ENCODE results near the gene EPB41L4B. TPM values are rescaled to one million over a fixed set of nuclear protein-coding genes. Genes with fewer than 3 reads are reported as not detected.
A peak's percentile ranks its signal among the peaks of the same experiment; 100 is the strongest.

Gene EPB41L4B
- total RNA-seq, 1 donor from 2014 or later = 3.7 TPM

DNA sequence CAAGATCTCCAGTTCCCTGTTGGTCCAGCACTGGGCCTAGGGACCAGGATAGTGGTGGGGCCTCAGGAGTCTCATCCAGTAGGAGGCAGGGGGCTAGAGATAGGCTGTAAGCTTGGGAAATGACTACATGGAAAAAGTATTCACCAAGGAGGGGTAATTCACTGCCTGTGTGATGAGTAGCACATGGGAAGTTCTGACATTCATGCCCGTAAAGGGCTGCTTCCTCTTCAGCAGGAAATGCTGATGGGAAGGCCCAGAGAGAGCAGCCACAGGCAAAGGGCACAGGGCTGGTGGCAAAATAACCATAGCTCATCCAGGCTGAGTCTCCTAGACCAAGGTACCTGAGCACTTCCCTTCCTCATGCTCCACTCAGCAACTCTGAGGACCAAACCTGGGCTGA lies 130.7 kb downstream of the EPB41L4B start:
- H3K4me1 Mint-ChIP-seq (ENCODE audit: low read depth) = no peaks in the 10 kb centered on the region
- no peaks in the 10 kb centered on the region for H3K27me3 Mint-ChIP-seq (ENCODE audit: low read depth)
- H3K4me3 Mint-ChIP-seq (ENCODE audit: unreplicated experiment) = no peak overlapping the region
- no peaks in the 10 kb centered on the region for H3K36me3 Mint-ChIP-seq (ENCODE audit: low read depth)
- H3K27ac Mint-ChIP-seq (ENCODE audit: unreplicated experiment) = no peak overlapping the region
- TF ChIP-seq, protein P1, sequence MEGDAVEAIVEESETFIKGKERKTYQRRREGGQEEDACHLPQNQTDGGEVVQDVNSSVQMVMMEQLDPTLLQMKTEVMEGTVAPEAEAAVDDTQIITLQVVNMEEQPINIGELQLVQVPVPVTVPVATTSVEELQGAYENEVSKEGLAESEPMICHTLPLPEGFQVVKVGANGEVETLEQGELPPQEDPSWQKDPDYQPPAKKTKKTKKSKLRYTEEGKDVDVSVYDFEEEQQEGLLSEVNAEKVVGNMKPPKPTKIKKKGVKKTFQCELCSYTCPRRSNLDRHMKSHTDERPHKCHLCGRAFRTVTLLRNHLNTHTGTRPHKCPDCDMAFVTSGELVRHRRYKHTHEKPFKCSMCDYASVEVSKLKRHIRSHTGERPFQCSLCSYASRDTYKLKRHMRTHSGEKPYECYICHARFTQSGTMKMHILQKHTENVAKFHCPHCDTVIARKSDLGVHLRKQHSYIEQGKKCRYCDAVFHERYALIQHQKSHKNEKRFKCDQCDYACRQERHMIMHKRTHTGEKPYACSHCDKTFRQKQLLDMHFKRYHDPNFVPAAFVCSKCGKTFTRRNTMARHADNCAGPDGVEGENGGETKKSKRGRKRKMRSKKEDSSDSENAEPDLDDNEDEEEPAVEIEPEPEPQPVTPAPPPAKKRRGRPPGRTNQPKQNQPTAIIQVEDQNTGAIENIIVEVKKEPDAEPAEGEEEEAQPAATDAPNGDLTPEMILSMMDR (IDR thresholded peaks at IDR 0.05) = no peak
- DNase-seq (ENCODE audit: low spot score) = no peak
- no peaks in the 10 kb centered on the region for H3K9me3 Mint-ChIP-seq (ENCODE audit: low read depth)

DNA sequence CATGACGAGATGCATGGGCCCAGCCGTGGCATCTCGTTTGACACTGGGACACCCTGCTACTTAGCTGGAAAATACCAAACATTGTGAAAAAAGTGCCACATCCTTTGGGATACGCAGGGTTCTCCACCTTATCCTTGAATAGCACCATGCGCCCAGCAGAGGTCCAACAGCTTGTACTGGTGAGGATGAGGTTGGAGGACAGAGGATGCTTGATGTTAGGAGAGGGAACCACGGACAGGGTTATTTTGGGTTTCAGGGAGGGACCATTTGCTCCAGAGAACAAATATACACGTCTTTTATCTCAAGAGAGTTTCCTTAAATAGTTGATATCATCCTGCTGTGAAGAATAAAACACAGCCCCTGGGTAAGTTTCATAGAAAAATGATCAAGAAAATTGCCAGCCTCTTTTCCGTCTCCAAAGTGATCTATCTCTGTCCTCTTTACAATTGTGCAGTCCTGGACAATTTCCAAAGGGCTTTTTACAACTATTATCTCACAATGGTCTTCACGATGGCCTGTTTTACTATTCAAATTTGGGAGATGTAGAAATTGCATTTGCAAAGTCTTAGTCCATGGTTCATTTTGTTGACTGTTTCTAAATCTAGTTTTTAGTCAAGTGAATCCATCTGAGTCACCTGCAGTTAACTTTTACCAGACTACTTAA lies 133.9 kb downstream of the EPB41L4B start:
- TF ChIP-seq, protein P1 (IDR thresholded peaks at IDR 0.05) = no peak
- H3K27me3 Mint-ChIP-seq (ENCODE audit: low read depth) = no peaks in the 10 kb centered on the region
- no peaks in the 10 kb centered on the region for H3K36me3 Mint-ChIP-seq (ENCODE audit: low read depth)
- no peaks in the 10 kb centered on the region for H3K4me1 Mint-ChIP-seq (ENCODE audit: low read depth)
- no peaks in the 10 kb centered on the region for H3K9me3 Mint-ChIP-seq (ENCODE audit: low read depth)
- no peak overlapping the region for H3K27ac Mint-ChIP-seq (ENCODE audit: unreplicated experiment)
- no peak for DNase-seq (ENCODE audit: low spot score)
- H3K4me3 Mint-ChIP-seq (ENCODE audit: unreplicated experiment) = no peak overlapping the region

DNA sequence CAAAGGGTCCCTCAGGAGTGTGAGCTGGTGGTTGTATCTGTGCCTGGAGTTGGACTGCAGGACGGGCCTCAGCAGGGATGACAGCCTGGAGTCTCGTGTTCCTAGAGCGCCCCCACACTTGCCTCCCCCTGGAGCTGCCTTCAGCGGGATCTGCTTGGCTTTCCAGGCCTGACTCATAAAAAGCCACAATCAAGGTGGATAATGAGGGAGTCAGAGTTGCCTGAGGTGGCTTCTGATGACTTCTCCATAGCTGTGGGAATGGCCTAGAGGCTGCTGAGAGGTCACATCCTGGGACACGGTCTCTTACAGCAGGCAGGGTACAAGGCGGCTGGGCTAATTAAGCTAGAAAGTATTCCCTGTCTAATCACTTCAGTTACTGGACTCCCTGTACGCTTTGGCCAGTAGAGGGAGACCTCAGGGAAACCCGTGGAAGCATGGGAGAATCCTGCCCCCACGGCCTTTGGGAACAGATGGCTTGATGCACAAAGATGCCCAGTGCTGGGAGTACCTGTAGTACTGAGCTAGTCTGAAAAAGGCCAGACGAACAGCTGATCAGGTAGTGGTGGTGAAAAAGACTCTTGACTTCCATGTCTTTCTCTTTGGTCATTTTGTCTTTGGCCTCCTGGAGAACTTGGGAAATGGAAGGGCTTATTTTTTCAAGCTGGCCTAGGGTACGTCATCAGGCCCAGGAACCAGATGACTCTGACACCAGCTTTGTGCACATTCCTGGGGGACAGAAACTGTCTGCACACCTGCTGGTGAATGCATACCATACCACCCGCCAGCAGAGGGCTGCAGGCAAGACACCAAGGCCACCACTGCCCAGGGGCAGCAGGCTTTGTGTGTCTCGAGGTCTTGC lies 137.7 kb downstream of the EPB41L4B start:
- TF ChIP-seq, protein P1 (IDR thresholded peaks at IDR 0.05) = peak; percentile 80
- Mint-ChIP-seq H3K36me3 (ENCODE audit: low read depth) (no peaks in the 10 kb centered on the region), H3K27ac (ENCODE audit: unreplicated experiment) (no peak overlapping the region), H3K9me3 (ENCODE audit: low read depth) (no peaks in the 10 kb centered on the region), H3K27me3 (ENCODE audit: low read depth) (no peaks in the 10 kb centered on the region), H3K4me3 (ENCODE audit: unreplicated experiment) (no peak overlapping the region), H3K4me1 (ENCODE audit: low read depth) (no peaks in the 10 kb centered on the region)
- no peak for DNase-seq (ENCODE audit: low spot score)

DNA sequence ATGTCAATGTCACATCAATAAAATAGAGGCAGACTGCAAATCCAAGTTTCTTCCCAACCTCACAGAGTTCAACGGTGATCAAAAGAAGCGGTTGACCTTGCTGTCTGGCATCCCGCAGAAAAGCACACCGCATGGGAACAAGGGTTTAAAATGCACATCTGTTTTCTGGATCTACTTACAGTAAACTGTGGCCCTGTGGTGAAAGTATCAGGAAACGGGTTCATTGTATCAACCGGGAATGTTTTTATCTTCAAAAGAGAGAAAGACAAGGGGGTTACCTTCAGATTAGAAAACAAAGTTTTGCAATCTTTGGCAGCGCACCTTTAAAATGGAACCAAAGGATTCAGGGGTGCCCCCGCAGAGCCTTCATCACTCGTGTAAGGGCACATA lies 138.3 kb downstream of the EPB41L4B start:
- TF ChIP-seq, protein P1 (IDR thresholded peaks at IDR 0.05) = no peak
- no peaks in the 10 kb centered on the region for H3K36me3 Mint-ChIP-seq (ENCODE audit: low read depth)
- no peaks in the 10 kb centered on the region for H3K9me3 Mint-ChIP-seq (ENCODE audit: low read depth)
- no peaks in the 10 kb centered on the region for H3K27me3 Mint-ChIP-seq (ENCODE audit: low read depth)
- no peak for DNase-seq (ENCODE audit: low spot score)
- H3K27ac Mint-ChIP-seq (ENCODE audit: unreplicated experiment) = no peak overlapping the region
- H3K4me1 Mint-ChIP-seq (ENCODE audit: low read depth) = no peaks in the 10 kb centered on the region
- no peak overlapping the region for H3K4me3 Mint-ChIP-seq (ENCODE audit: unreplicated experiment)

DNA sequence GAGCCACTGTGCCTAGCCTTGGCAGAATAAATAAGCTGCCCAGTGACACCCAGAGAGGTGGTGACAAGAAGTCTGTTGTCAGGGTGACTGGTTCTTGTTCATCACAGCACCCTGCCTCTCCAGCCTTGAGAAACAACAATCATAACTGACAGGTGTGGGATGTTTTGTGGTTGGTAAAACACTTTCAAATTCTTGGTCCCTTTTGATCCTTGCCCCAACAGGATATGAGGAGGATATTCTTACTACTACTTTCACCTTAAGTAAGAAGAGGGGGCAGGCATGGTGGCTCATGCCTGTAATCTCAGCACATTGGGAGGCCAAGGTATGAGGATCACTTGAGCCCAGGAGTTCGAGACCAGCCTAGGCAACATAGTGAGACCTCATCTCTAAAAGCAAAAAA lies 139.6 kb downstream of the EPB41L4B start:
- Mint-ChIP-seq H3K36me3 (ENCODE audit: low read depth) (no peaks in the 10 kb centered on the region), H3K27me3 (ENCODE audit: low read depth) (no peaks in the 10 kb centered on the region), H3K9me3 (ENCODE audit: low read depth) (no peaks in the 10 kb centered on the region), H3K4me1 (ENCODE audit: low read depth) (no peaks in the 10 kb centered on the region), H3K27ac (ENCODE audit: unreplicated experiment) (no peak overlapping the region), H3K4me3 (ENCODE audit: unreplicated experiment) (no peak overlapping the region)
- DNase-seq (ENCODE audit: low spot score) = no peak
- TF ChIP-seq, protein P1 (IDR thresholded peaks at IDR 0.05) = no peak

Measured in chondrocyte (in vitro differentiated cells).